DOHH2 (cell line): Measurements from ENCODE around the gene THRB.

Experiments used
- EZH2phosphoT487 ChIP-seq: fragments of 200-600 bp; sonication (generic); IDR thresholded peaks from 2 replicates; pipeline ENCODE4 v1.6.1; 2017; ENCODE audit warnings: borderline replicate concordance, mild to moderate bottlenecking, antibody characterized with exemption, low read length, moderate library complexity, mixed read lengths
- TF ChIP-seq, protein P1 (sequence below): fragments of 200-600 bp; sonication (generic); IDR thresholded peaks from one replicate; pipeline ENCODE4 v1.5.1; 2014; ENCODE audit warnings: antibody characterized with exemption, mild to moderate bottlenecking, low read depth, low read length; ENCODE audit not compliant: poor library complexity, severe bottlenecking

DNA sequence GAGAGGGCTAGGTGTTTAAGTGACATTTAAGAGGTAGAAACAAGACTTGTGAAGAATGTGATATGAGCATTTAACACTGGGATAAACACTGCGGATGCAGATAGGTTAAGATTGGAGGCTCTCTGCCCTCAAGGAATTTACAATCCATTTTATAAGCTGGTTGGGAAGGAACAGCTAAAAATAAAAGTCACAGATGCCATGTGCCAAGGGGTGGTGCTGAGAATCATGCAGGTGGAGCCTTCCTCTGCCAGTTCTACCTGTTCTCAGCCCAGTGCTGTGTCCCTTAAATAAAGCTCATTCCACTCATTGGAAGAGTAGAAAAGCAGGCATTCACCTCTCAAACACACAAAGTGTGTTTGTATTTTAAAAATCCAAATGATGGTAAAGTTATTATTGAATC lies 261.9 kb downstream of the THRB start:
- TF ChIP-seq, protein P1, sequence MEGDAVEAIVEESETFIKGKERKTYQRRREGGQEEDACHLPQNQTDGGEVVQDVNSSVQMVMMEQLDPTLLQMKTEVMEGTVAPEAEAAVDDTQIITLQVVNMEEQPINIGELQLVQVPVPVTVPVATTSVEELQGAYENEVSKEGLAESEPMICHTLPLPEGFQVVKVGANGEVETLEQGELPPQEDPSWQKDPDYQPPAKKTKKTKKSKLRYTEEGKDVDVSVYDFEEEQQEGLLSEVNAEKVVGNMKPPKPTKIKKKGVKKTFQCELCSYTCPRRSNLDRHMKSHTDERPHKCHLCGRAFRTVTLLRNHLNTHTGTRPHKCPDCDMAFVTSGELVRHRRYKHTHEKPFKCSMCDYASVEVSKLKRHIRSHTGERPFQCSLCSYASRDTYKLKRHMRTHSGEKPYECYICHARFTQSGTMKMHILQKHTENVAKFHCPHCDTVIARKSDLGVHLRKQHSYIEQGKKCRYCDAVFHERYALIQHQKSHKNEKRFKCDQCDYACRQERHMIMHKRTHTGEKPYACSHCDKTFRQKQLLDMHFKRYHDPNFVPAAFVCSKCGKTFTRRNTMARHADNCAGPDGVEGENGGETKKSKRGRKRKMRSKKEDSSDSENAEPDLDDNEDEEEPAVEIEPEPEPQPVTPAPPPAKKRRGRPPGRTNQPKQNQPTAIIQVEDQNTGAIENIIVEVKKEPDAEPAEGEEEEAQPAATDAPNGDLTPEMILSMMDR, result no peak
- TF ChIP-seq EZH2phosphoT487, result no peak
